Hematopoietic multipotent progenitor cell treated with erythropoietin and hydrocortisone succinate and interleukin-3 and kit ligand, for 6 days (in vitro differentiated cells): ENCODE data around the gene SLC6A13.
A peak's percentile ranks its signal among the peaks of the same experiment; 100 is the strongest.
"Not testable (repeated sequence)": the region's sequence is repeated elsewhere in the genome, so short reads cannot be mapped to it uniquely, and the experiment has no call there.

Experiments
- DNase-seq: peaks from one replicate; pipeline ENCODE4 v3.0.0-alpha.2; 2015

The SLC6A13 gene

DNA sequence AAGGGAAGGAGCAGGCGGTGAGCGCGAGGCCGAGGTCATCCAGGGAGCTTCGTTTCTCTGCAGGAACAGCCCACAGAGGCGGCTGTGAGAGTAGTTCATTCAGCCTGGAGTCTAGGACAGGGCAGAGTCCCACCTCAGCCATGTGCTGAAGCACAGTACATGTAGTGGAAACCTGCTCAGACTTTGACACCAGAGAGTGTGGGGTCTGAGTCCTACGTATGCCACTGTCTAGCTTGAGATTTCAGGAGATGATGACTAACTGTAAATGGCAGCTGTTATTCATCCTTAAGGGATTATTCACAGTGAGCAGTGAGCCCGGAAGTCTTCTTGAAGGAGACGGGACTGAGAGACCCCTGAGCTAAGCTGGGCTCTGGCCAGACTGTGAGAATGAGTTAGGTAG lies 938 bp upstream of the SLC6A13 start:
- DNase-seq = no peak

DNA sequence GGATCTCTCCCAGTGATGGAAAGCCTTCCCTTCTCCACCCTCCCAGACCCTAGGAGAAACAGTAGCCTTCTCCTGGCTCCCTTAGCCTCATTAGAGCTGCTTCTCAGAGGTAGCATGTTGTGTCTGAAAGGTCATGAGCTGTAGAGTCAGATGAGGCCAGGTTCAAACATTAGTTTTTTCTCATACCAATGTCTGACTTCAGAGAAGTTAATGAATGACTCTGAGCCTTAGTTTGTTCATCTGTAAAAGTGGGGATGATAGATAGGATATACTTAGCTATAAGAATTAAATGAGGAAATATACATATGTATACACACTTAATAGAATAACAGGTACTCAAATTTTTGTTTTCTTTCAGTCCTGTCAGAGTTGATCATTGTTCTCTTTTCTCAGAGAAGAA lies 523 bp downstream of the SLC6A13 start:
- no peak for DNase-seq

DNA sequence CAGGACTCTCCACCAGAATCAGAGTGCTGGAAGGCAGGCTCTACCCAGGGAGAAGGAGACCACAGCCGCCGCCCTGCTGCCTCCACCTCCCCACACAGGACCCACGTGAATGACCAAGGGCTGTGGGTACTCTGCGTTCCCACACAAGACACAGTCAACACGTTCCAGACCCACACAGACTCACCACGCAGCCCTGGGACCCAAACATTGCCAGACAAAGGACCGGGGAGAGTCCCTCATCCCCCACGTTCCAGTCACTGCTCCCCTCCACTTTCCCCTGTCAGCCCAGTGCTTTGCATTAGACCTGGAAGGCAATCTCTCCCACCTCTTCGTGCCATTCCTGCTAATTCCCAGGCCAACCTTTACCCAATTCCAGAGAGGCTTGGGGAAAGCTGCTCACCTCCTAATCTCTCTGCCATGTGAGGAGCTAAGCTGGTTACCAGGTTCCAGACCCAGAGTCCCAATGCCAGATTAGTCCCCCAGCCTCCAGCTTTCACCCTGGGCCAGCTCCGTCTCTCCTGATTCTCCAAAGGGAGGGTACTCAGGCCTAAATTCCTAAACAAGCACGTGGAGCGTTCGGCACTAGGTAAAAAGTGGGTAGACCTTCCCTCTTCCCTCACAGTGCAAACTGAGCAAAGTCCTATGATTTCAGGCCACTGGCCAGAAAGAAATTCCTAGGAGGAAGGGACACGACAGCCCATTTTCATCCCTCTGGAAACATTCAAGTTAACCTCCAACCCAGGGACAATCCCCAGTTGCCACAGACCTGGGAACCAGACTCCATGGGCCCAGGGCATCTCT lies 4.9 kb downstream of the SLC6A13 start:
- DNase-seq = no peak

GRCh38 chr12:256958-257357 lies 5.7 kb downstream of the SLC6A13 start:
- no peak for DNase-seq

DNA sequence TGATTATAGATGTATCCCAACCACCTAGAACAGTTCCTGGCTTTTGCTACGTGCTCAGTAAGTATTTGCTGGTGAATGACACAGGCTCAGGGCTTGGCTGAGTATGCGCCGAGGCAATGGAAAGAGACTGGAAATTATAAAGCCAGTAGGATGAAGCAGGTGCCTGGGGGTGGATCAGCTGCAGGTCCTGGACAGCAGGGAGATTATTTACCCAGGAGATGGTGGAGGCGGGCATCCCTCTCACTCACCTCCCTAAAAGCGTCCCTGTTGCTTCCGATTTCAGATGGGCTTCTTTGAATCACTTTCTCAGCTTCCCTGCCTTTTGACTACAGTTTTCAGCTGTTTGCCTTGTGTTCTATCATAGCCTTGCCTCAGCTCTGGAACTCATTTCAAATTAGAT lies 6.4 kb downstream of the SLC6A13 start:
- DNase-seq = no peak

DNA sequence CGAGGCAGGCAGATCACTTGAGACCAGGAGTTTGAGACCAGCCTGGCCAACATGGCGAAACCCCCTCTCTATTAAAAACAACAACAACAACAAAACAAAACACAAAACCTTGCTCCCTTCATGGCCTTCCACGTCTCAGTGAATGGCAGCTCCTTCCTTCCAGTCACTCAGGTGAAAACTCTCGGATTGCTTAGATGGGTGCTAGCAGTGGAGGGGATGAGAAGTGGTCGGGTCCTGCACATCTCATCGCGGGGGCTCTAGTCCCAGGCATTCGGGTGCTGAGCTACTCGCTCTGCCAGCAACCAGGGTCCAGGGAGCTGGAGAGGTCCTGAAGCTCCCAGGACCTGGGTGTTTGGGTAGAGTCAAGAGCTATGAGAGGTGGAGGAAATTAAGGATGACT lies 7.7 kb downstream of the SLC6A13 start:
- no peak for DNase-seq

DNA sequence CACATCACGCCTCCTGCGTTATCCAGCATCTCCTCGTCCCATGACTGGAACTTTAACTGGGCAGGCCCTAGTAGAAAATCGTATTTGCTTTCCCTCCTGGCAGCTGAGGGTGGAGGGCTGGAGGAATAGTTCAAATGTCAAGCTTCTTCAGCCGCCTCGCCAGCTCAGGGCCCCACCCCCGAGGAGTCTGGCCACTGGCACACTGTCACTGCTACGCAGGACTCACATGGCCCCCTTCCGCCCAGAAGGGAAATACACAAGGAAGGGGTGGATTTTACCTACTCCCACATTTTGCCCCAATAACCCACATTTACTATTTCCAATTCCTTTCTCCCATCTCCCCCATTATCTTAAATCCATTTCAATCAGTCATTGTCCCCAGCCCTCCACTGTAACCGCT lies 8.6 kb downstream of the SLC6A13 start:
- DNase-seq = no peak

DNA sequence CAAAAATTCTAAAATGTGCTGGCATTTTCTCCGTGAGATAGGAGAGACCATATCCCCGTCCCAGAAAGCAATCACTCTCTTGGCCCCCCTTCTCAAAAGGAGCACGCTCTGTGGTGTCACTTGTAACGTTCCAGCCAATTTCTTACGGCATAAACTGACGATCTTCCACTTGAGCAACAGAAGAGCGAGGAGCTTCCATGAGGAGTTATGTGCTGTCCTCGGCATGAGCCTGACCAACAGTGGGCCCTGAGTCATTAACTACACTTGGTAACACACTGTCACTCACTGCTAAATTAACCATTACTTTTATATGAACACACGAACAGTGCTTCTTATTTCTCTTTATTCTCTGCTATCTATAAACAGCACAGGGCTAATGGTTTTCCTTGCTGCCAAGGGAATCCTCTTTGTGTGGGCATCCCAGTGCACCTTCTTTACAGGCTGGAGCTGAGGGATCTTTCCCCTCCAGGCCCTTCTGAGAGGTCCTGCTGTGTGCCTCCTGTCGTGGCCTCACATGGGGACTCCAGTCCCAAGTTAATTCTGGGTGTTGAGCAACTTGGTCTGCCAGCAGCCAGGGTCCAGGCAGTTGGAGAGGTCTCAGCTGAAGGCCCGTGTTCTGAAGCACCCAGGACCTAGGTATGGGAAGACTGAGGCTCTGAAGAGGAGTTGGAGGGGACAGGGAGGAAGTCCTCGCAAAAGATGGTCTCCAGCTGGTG lies 9.4 kb downstream of the SLC6A13 start:
- DNase-seq = no peak

GRCh38 chr12:252636-253035 lies 10.0 kb downstream of the SLC6A13 start:
- DNase-seq = no peak

DNA sequence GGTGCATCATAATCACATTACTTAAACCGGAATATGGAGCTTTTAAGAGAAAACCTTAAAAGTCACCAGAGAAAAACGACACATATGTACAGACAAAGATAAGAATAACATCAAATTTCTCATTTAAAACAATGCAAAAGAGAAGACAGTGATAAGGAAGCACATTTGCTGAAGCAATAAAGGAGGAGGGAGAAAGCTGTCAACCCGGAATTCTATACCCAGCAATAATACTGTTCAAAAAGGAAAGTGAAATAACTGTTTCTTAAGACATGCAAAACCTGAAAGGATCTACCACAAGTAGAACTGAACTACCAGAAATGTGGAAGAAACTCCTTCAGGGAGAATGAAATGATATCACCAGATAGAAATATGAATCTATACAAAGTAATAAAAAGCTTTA lies 15.4 kb downstream of the SLC6A13 start:
- no peak for DNase-seq

DNA sequence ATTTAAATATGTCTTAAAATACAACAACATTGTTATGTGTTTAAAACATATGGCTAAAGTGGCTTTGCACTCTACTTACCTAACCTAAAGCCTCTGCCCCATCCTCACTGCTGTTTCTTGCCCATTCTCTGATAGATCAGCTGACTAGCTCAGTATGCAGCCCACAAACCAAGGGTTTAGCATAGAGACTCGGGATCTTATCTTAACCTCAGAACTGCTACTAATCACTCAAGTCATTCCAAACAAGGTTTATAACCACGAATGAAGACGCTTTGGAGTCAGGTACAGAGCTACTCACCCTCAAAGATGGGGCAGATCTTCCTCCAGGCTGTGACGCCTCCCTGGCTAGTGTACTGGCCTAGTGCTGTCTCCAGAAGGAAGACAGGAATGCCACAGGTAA lies 19.3 kb downstream of the SLC6A13 start:
- DNase-seq = peak; percentile 25

GRCh38 chr12:242496-242895 lies 20.1 kb downstream of the SLC6A13 start:
- DNase-seq = no peak

DNA sequence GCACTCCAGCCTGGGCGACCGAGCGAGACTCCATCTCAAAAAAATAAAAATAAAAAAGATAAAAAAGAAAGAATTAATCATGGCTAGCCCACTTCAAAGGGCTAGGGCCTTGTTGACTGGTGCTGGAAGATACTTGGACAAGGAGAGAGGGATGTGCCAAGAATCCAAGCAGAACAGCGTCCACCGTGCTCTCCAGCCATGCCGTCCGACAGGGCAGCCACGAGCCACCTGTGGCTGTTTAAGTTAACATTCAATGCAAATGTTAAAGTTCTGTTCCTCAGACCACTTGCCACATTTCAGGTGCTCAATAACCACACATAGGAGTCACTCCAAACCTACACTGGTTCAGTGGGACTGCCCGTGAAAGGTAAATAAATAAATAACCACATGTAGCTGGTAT lies 21.4 kb downstream of the SLC6A13 start:
- DNase-seq = no peak

DNA sequence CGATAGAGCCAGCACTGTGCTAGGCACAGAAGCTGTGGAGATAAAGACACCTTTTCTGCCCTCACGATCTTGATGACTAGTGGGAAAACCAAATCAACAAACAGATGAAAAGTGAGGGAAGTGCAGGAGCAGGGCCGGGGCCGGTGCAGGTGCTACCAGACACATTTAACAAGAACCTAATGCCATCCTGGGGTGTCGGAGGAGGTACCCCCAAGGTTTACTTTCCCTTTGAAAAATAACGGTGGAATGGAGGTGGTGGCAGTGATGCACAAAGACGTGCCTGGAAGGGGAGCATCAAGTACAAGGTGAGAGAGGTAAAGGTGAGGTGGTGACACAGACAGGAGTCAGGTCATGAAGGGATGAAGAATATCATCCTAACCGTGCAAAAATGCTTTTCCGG lies 22.1 kb downstream of the SLC6A13 start:
- DNase-seq = no peak

DNA sequence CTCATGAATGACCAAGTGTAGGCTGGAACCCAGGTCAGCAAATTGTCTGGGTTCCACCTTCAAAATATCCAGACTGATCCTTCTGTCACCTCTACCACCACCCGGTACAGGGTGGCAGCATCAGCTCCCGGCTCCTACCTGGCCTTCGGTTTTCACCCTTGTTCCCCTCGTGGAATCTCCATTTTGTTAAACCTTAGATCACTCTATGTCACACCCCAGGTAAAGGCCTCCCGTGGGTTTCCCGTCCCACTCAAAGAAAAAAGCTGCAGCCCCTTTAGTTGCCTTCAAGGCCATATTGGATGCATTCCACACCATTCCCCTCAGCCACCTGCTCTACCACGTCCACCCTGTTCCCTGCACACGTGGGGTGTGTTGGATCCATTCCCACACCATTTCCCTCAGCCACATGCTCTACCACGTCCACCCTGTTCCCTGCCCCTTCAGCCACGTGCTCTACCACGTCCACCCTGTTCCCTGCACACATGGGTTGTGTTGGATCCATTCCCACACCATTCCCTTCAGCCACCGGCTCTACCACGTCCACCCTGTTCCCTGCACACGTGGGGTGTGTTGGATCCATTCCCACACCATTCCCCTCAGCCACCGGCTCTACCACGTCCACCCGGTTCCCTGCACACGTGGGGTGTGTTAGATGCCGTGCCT lies 23.8 kb downstream of the SLC6A13 start:
- DNase-seq = no peak

DNA sequence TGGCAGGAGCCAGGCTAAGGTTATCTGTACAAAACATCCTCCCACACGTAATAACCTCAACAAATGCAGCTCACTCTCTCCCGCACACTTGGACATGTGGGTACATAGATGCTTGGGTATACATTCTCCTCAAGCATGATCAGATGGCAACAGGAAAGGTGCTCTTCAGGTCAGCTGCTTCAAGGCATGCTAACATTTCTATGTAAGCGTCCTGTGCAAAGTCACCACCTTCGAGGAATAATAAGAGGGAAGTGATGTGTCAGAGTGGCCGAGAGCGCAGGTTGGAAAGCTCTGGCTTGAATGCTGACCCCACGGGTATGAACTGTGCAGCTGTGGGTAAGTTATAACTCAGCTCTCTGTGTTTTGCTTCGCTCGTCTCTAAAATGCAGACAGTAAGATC lies 24.5 kb downstream of the SLC6A13 start:
- DNase-seq = no peak

DNA sequence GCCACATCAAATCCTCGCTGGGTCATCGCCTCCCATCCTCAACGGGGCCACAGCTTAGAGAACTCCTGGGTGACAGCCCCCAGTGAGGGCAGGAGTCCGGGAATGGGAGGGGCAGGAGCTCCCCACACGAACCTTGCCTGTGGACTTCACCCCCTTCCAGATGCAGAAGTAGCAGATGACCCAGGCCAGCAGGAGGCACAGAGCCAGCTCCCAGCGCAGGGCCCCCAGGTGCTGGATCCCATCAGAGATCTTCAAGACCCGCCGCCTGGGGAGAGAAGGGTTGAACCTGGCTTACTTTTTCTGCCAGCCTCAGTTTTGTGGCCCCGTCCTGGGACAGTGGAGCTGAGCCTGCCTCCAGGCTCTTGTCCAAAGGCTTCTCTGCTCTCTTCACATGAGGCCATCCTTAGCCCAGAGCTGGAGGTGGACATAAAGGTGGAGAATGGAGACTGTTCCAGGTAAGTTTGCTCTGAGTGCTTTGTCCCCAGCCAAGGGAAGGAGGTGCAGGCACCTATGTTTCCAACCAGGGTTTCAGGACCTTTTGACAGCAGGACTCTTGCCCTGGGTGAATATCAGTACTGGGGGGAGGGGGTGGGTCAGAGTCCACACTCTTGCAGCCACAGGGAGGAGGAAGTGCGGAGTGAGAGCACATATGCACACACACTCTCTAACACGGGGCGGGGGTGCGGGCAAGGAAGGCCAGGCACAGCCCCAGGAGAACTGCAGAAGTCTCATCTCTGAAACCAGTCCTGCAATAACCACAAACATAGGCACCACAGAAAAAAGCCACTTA lies 25.4 kb downstream of the SLC6A13 start:
- DNase-seq = no peak

GRCh38 chr12:236445-236844 lies 26.2 kb downstream of the SLC6A13 start:
- no peak for DNase-seq

- DNase-seq = not testable (repeated sequence)
Observed at GRCh38 chr12:235967-236366, 26.7 kb downstream of the SLC6A13 start.

GRCh38 chr12:234891-235415 lies 27.7 kb downstream of the SLC6A13 start:
- DNase-seq = no peak

DNA sequence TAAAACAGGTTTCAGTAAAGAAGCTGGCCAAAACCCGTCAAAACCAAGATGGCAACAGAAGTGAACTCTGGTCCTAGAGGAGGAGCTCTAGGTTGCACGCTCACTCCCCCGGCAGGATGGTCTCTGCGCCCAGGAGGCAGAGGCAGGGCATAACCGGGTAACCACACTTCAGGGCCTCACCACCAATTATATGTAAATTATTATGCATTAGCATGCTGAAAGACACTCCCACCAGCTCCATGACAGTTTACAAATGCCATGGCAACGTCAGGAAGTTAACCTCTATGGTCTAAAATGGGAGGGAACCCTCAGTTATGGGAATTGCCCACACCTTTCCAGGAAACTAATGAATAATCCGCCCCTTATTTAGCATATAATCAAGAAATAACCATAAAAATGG lies 28.6 kb downstream of the SLC6A13 start:
- no peak for DNase-seq

DNA sequence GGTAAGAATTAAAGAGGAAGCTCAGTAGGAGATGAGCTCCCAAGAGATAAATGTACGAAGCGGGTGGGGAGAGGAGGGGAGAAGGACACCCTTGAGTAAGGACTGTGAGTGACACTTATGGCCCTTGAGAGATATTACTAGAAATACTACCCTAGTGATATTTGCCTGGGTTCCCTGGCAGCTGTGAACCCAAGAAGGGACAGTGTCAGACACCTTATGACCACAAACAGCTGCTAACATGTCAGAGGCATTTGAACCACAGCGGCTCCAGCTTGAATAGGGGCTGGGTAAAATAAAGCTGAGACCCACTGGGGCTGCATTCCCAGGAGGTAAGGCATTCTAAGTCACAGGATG lies 29.0 kb downstream of the SLC6A13 start:
- DNase-seq = no peak
